GM12878 (cell line): ENCODE measurements around the gene KLHL25. TPM values are rescaled to one million over a fixed set of nuclear protein-coding genes. Genes with fewer than 3 reads are reported as not detected.

Experiments used
- ASH2L ChIP-seq: fragments of 300-600, 200-600 bp; sonication (generic); IDR thresholded peaks from 2 replicates; pipeline ENCODE4 v1.6.1; 2017; ENCODE audit warnings: low read depth, mild to moderate bottlenecking, borderline replicate concordance
- CBFB ChIP-seq: IDR thresholded peaks from 2 replicates; pipeline ENCODE4 v1.6.1; 2016; ENCODE audit warnings: antibody characterized with exemption, low read depth
- CBX3 ChIP-seq: fragments of 200-600 bp; sonication (generic); IDR thresholded peaks from 2 replicates; pipeline ENCODE4 v1.6.1; 2016; ENCODE audit warnings: low read depth, borderline replicate concordance
- ESRRA ChIP-seq: IDR thresholded peaks from 2 replicates; pipeline ENCODE4 v1.6.1; 2012; ENCODE audit warnings: mild to moderate bottlenecking, low read length, improper control_type of control experiment
- HDAC2 ChIP-seq: fragments of 200-600 bp; sonication (generic); IDR thresholded peaks from 2 replicates; pipeline ENCODE4 v1.6.1; 2017
- MYC ChIP-seq: IDR thresholded peaks from 2 replicates; pipeline ENCODE4 v1.6.1; 2011; ENCODE audit warnings: mild to moderate bottlenecking, low read length, moderate library complexity, inconsistent platforms; ENCODE audit not compliant: insufficient read depth, insufficient replicate concordance, insufficient read length, severe bottlenecking
- RBBP5 ChIP-seq: fragments of 200-600 bp; sonication (generic); conservative IDR thresholded peaks from 2 replicates; pipeline ENCODE4 v1.6.1; 2016
- SIX5 ChIP-seq: IDR thresholded peaks from 2 replicates; pipeline ENCODE4 v1.6.1; 2011; ENCODE audit warnings: mild to moderate bottlenecking, low read depth, low read length, moderate library complexity; ENCODE audit not compliant: severe bottlenecking
- polyA plus RNA-seq, 11 experiments: library from polyadenylated mRNA; depleted of rRNA in 4 of 11; unstranded in 6 of 11; stranded (reverse) in 5 of 11; fragments of >200 nt; fragmentation: Nextera tagmentation in 4 of 11; fragmentation: Illumina TruSeq in 1 of 11; extraction: Ambion mirVana in 4 of 11; extraction: Trizol in 1 of 11; gene quantifications; 1 replicate in 1 of 11; 2 replicates in 10 of 11; pipeline versions ENCODE4 v1.2.1 to v1.2.3, GENCODE V29; 2011 to 2016; ENCODE audit warnings: inconsistent platforms in 2 of 11, missing spikeins in 2 of 11, low read depth in 1 of 11
- total RNA-seq, 4 experiments: library from RNA; depleted of rRNA in 3 of 4; stranded (reverse); fragments of >200 nt in 3 of 4; fragmentation: Illumina TruSeq in 1 of 4; extraction: Trizol in 1 of 4; gene quantifications; 2 replicates each; pipeline versions ENCODE4 v1.2.1 to v1.2.3, GENCODE V29; 2013 to 2021
- TF ChIP-seq, protein P1 (sequence below): fragments of 450-650 bp; IDR thresholded peaks from 2 replicates; pipeline ENCODE4 v1.6.1; 2014; ENCODE audit warnings: mild to moderate bottlenecking
- TF ChIP-seq, protein P2 (sequence below): fragments of 450-650 bp; IDR thresholded peaks from 2 replicates; pipeline ENCODE4 v1.6.1; 2017; ENCODE audit warnings: mild to moderate bottlenecking, moderate library complexity

KLHL25 gene
- total and polyA plus RNA-seq, 10 of the 15 experiments (the other 5 are each of a cell fraction or from before 2014, with no cell fraction given) = 0.04 to 3.0 (median 2.1) TPM; not detected in 1

DNA sequence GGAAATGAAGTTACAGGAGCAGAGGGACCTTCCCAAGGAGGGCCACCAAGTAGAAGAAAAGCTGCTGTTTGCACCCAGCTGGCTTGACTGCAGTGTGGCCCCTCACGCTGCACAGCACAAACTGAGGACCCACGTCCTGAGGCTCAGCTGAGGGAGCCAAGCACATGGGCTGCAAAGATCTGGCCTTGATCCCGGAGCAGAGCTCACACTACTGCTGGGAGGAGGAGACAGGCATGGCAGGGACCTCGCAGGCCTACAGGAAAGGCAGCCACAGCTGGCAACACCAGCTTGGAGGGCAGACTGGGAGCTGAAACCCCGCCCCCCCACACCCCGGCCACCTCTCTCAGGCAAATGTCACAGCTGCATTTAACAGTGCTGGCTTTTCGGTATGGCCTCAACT is 39.7 kb downstream of the KLHL25 start (continued):
- TF ChIP-seq, protein P1, sequence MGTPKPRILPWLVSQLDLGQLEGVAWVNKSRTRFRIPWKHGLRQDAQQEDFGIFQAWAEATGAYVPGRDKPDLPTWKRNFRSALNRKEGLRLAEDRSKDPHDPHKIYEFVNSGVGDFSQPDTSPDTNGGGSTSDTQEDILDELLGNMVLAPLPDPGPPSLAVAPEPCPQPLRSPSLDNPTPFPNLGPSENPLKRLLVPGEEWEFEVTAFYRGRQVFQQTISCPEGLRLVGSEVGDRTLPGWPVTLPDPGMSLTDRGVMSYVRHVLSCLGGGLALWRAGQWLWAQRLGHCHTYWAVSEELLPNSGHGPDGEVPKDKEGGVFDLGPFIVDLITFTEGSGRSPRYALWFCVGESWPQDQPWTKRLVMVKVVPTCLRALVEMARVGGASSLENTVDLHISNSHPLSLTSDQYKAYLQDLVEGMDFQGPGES = no peak
- no peak for TF ChIP-seq RBBP5
- no peak for TF ChIP-seq CBX3
- no peak for TF ChIP-seq SIX5
- no peak for TF ChIP-seq ESRRA
- no peak for TF ChIP-seq MYC
- no peak for TF ChIP-seq ASH2L
- TF ChIP-seq CBFB = no peak
- TF ChIP-seq HDAC2 = no peak
- TF ChIP-seq, protein P2, sequence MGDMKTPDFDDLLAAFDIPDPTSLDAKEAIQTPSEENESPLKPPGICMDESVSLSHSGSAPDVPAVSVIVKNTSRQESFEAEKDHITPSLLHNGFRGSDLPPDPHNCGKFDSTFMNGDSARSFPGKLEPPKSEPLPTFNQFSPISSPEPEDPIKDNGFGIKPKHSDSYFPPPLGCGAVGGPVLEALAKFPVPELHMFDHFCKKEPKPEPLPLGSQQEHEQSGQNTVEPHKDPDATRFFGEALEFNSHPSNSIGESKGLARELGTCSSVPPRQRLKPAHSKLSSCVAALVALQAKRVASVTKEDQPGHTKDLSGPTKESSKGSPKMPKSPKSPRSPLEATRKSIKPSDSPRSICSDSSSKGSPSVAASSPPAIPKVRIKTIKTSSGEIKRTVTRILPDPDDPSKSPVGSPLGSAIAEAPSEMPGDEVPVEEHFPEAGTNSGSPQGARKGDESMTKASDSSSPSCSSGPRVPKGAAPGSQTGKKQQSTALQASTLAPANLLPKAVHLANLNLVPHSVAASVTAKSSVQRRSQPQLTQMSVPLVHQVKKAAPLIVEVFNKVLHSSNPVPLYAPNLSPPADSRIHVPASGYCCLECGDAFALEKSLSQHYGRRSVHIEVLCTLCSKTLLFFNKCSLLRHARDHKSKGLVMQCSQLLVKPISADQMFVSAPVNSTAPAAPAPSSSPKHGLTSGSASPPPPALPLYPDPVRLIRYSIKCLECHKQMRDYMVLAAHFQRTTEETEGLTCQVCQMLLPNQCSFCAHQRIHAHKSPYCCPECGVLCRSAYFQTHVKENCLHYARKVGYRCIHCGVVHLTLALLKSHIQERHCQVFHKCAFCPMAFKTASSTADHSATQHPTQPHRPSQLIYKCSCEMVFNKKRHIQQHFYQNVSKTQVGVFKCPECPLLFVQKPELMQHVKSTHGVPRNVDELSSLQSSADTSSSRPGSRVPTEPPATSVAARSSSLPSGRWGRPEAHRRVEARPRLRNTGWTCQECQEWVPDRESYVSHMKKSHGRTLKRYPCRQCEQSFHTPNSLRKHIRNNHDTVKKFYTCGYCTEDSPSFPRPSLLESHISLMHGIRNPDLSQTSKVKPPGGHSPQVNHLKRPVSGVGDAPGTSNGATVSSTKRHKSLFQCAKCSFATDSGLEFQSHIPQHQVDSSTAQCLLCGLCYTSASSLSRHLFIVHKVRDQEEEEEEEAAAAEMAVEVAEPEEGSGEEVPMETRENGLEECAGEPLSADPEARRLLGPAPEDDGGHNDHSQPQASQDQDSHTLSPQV = no peak
